RWPE2 (cell line): ENCODE measurements around the gene CORO2B.
"Not testable (repeated sequence)": the region's sequence is repeated elsewhere in the genome, so short reads cannot be mapped to it uniquely, and the experiment has no call there.

Experiments used
- ATAC-seq: fragments of 200-7000 bp; cut with Tn5 transposase; 3 replicates; pipeline ENCODE4 v1.9.1; 2021; ENCODE audit warnings: low read depth
- DNase-seq: peaks from one replicate; pipeline ENCODE4 v3.0.0-alpha.2; 2020; ENCODE audit warnings: low spot score
- H3K27ac ChIP-seq: fragments of 450-650 bp; 2 replicates; pipeline ENCODE4 v1.5.1; 2017; ENCODE audit warnings: mild to moderate bottlenecking; ENCODE audit not compliant: poor library complexity, severe bottlenecking
- H3K27me3 ChIP-seq: fragments of 250-450 bp; sonication (Bioruptor Pico); 2 replicates; pipeline ENCODE4 v1.5.1; 2021; ENCODE audit warnings: mild to moderate bottlenecking, moderate library complexity; ENCODE audit not compliant: insufficient read depth, poor library complexity, severe bottlenecking
- H3K36me3 ChIP-seq: fragments of 250-450 bp; sonication (Bioruptor Pico); 2 replicates; pipeline ENCODE4 v1.5.1; 2020; ENCODE audit warnings: low read depth, mild to moderate bottlenecking, moderate library complexity
- H3K4me1 ChIP-seq: fragments of 250-450 bp; sonication (Bioruptor Pico); 2 replicates; pipeline ENCODE4 v1.5.1; 2021; ENCODE audit warnings: mild to moderate bottlenecking, moderate library complexity; ENCODE audit not compliant: insufficient read depth, poor library complexity, severe bottlenecking
- H3K4me3 ChIP-seq: fragments of 250-450 bp; sonication (Bioruptor Pico); 2 replicates; pipeline ENCODE4 v1.5.1; 2021; ENCODE audit warnings: mild to moderate bottlenecking, moderate library complexity; ENCODE audit not compliant: severe bottlenecking
- H3K9me3 ChIP-seq: fragments of 250-450 bp; sonication (Bioruptor Pico); 2 replicates; pipeline ENCODE4 v1.5.1; 2021; ENCODE audit warnings: mild to moderate bottlenecking, moderate library complexity; ENCODE audit not compliant: severe bottlenecking
- CTCF ChIP-seq: fragments of 450-650 bp; IDR thresholded peaks from one replicate; pipeline ENCODE4 v1.5.1; 2017; ENCODE audit warnings: mild to moderate bottlenecking, moderate library complexity; ENCODE audit not compliant: poor library complexity, severe bottlenecking

The CORO2B gene

GRCh38 chr15:68677996-68678395 is 99.2 kb downstream of the CORO2B start:
- Histone ChIP-seq H3K4me1 (peaks cover 2% of the 10 kb centered on the region), H3K9me3 (no peaks in the 10 kb centered on the region), H3K36me3 (no peaks in the 10 kb centered on the region), H3K4me3 (no peak overlapping the region), H3K27ac (no peak overlapping the region), H3K27me3 (no peaks in the 10 kb centered on the region)
- no peak for ATAC-seq
- DNase-seq = peak; percentile 68
- TF ChIP-seq CTCF = no peak

- Histone ChIP-seq H3K27me3 (no peaks in the 10 kb centered on the region), H3K4me3 (no peak overlapping the region), H3K9me3 (no peaks in the 10 kb centered on the region), H3K27ac (no peak overlapping the region), H3K4me1 (peaks cover 2% of the 10 kb centered on the region), H3K36me3 (no peaks in the 10 kb centered on the region)
- no peak for ATAC-seq
- DNase-seq = peak; percentile 70
- TF ChIP-seq CTCF = no peak
Measured at GRCh38 chr15:68678746-68679145, 100.0 kb downstream of the CORO2B start.

GRCh38 chr15:68679161-68679560 is 100.4 kb downstream of the CORO2B start:
- H3K4me3 ChIP-seq = no peak overlapping the region
- H3K4me1 ChIP-seq = peaks cover 2% of the 10 kb centered on the region
- no peaks in the 10 kb centered on the region for H3K36me3 ChIP-seq

GRCh38 chr15:68679961-68680371 is 101.2 kb downstream of the CORO2B start:
- DNase-seq = peak; percentile 55
- Histone ChIP-seq H3K4me1 (no peaks in the 10 kb centered on the region), H3K27me3 (no peaks in the 10 kb centered on the region), H3K36me3 (no peaks in the 10 kb centered on the region), H3K27ac (no peak overlapping the region), H3K4me3 (no peak overlapping the region), H3K9me3 (no peaks in the 10 kb centered on the region)
- no peak for TF ChIP-seq CTCF
- no peak for ATAC-seq

More at GRCh38 chr15:68679161-68679560, 100.4 kb downstream of the CORO2B start:
- peak; percentile 46 for DNase-seq
- Histone ChIP-seq H3K9me3 (no peaks in the 10 kb centered on the region), H3K27ac (no peak overlapping the region), H3K27me3 (no peaks in the 10 kb centered on the region)
- no peak for ATAC-seq
- TF ChIP-seq CTCF = no peak

DNA sequence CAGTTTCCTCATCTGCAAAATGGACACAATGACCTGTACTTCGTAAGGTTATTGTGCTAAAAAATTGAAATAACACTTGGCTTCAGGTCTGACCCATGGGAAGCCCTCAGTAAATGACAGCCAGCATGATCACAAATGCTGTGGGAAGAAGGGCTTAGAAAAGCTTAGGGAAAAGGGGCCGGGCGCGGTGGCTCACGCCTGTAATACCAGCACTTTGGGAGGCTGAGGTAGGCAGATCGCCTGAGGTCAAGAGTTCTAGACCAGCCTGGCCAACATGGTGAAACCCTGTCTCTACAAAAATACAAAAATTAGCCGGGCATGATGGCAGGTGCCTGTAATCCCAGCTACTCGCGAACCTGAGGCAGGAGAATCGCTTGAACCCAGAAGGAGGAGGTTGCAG is 102.0 kb downstream of the CORO2B start:
- H3K27me3 ChIP-seq, H3K4me1 ChIP-seq, H3K9me3 ChIP-seq, H3K36me3 ChIP-seq, ATAC-seq, H3K4me3 ChIP-seq, DNase-seq, H3K27ac ChIP-seq: not testable (repeated sequence)
